Measurements from ENCODE around the gene C6orf141. TPM values are rescaled to one million over a fixed set of nuclear protein-coding genes. Genes with fewer than 3 reads are reported as not detected.

The C6orf141 gene
- total and polyA plus RNA-seq, 10 of the 15 experiments (the other 5 are each of a cell fraction or from before 2014, with no cell fraction given), result 0.05 to 0.19 TPM; not detected in 8

Other genes with a start within 250 kb of the C6orf141 start
- gene MMUT, start 87.4 kb upstream of the C6orf141 start, total RNA-seq (2014; rRNA removed), result 6.4 and 6.6 TPM in 2 replicates
- gene MMUT, start 87.4 kb upstream of the C6orf141 start, total RNA-seq (2014; rRNA removed; fragmentation: Illumina TruSeq; extraction: Trizol), result 12.2 and 12.9 TPM in 2 replicates
- 11.1 and 12.0 TPM in 2 replicates for gene MMUT, start 87.4 kb upstream of the C6orf141 start, total RNA-seq (2021)
- 15.3 and 24.6 TPM in 2 replicates for gene MMUT, start 87.4 kb upstream of the C6orf141 start, polyA plus RNA-seq (2011; rRNA removed)
- gene MMUT, start 87.4 kb upstream of the C6orf141 start, polyA plus RNA-seq (2014; fragmentation: Illumina TruSeq; extraction: Trizol), result 13.1 and 15.5 TPM in 2 replicates
- 10 to 100 TPM; 13.8 to 14.4 TPM for gene MMUT, start 87.4 kb upstream of the C6orf141 start, polyA plus RNA-seq (2014; fragmentation: Nextera tagmentation; extraction: Ambion mirVana)
- 7.9 and 10.1 TPM in 2 replicates for gene MMUT, start 87.4 kb upstream of the C6orf141 start, polyA plus RNA-seq (2014; rRNA removed)
- 10 to 100 TPM; 20.7 to 21.5 TPM for gene MMUT, start 87.4 kb upstream of the C6orf141 start, polyA plus RNA-seq (2016; fragmentation: Nextera tagmentation; extraction: Ambion mirVana)
- 9.6 and 11.6 TPM in 2 replicates for gene CENPQ, start 87.3 kb upstream of the C6orf141 start, total RNA-seq (2014; rRNA removed)
- 15.9 and 16.8 TPM in 2 replicates for gene CENPQ, start 87.3 kb upstream of the C6orf141 start, total RNA-seq (2014; rRNA removed; fragmentation: Illumina TruSeq; extraction: Trizol)
- gene CENPQ, start 87.3 kb upstream of the C6orf141 start, total RNA-seq (2021), result 9.6 and 10.8 TPM in 2 replicates
- 17.7 and 34.4 TPM in 2 replicates for gene CENPQ, start 87.3 kb upstream of the C6orf141 start, polyA plus RNA-seq (2011; rRNA removed)
- 18.7 and 21.7 TPM in 2 replicates for gene CENPQ, start 87.3 kb upstream of the C6orf141 start, polyA plus RNA-seq (2014; fragmentation: Illumina TruSeq; extraction: Trizol)
- gene CENPQ, start 87.3 kb upstream of the C6orf141 start, polyA plus RNA-seq (2014; fragmentation: Nextera tagmentation; extraction: Ambion mirVana), result 10 to 100 TPM; 23.6 to 34.2 TPM
- gene CENPQ, start 87.3 kb upstream of the C6orf141 start, polyA plus RNA-seq (2014; rRNA removed), result 6.9 and 7.4 TPM in 2 replicates
- gene CENPQ, start 87.3 kb upstream of the C6orf141 start, polyA plus RNA-seq (2016; fragmentation: Nextera tagmentation; extraction: Ambion mirVana), result 10 to 100 TPM; 17.8 to 19.0 TPM
- not detected in 2 replicates for gene GLYATL3, start 50.7 kb upstream of the C6orf141 start, total RNA-seq (2014; rRNA removed)
- not detected in 2 replicates for gene GLYATL3, start 50.7 kb upstream of the C6orf141 start, total RNA-seq (2014; rRNA removed; fragmentation: Illumina TruSeq; extraction: Trizol)
- gene GLYATL3, start 50.7 kb upstream of the C6orf141 start, total RNA-seq (2021), result not detected in 2 replicates
- gene GLYATL3, start 50.7 kb upstream of the C6orf141 start, polyA plus RNA-seq (2011; rRNA removed), result not detected in 2 replicates
- gene GLYATL3, start 50.7 kb upstream of the C6orf141 start, polyA plus RNA-seq (2014; fragmentation: Illumina TruSeq; extraction: Trizol), result not detected in 2 replicates
- gene GLYATL3, start 50.7 kb upstream of the C6orf141 start, polyA plus RNA-seq (2014; fragmentation: Nextera tagmentation; extraction: Ambion mirVana), result not detected
- gene GLYATL3, start 50.7 kb upstream of the C6orf141 start, polyA plus RNA-seq (2014; rRNA removed), result not detected in 2 replicates
- not detected for gene GLYATL3, start 50.7 kb upstream of the C6orf141 start, polyA plus RNA-seq (2016; fragmentation: Nextera tagmentation; extraction: Ambion mirVana)
- not detected in 2 replicates for gene RHAG, start 86.2 kb downstream of the C6orf141 start, total RNA-seq (2014; rRNA removed)
- not detected in 2 replicates for gene RHAG, start 86.2 kb downstream of the C6orf141 start, total RNA-seq (2014; rRNA removed; fragmentation: Illumina TruSeq; extraction: Trizol)
- gene RHAG, start 86.2 kb downstream of the C6orf141 start, total RNA-seq (2021), result 0.18 and 0.32 TPM in 2 replicates
- gene RHAG, start 86.2 kb downstream of the C6orf141 start, polyA plus RNA-seq (2011; rRNA removed), result 0.04 TPM in 1 of 2 replicates, not detected in the other
- gene RHAG, start 86.2 kb downstream of the C6orf141 start, polyA plus RNA-seq (2014; fragmentation: Illumina TruSeq; extraction: Trizol), result not detected in 2 replicates
- under 1 TPM; 0.08 to 0.11 TPM for gene RHAG, start 86.2 kb downstream of the C6orf141 start, polyA plus RNA-seq (2014; fragmentation: Nextera tagmentation; extraction: Ambion mirVana)
- gene RHAG, start 86.2 kb downstream of the C6orf141 start, polyA plus RNA-seq (2014; rRNA removed), result 0.06 TPM in 1 of 2 replicates, not detected in the other
- not detected for gene RHAG, start 86.2 kb downstream of the C6orf141 start, polyA plus RNA-seq (2016; fragmentation: Nextera tagmentation; extraction: Ambion mirVana)
- gene CRISP2, start 162.9 kb downstream of the C6orf141 start, total RNA-seq (2014; rRNA removed), result not detected in 2 replicates
- not detected in 2 replicates for gene CRISP2, start 162.9 kb downstream of the C6orf141 start, total RNA-seq (2014; rRNA removed; fragmentation: Illumina TruSeq; extraction: Trizol)
- not detected in 2 replicates for gene CRISP2, start 162.9 kb downstream of the C6orf141 start, total RNA-seq (2021)
- gene CRISP2, start 162.9 kb downstream of the C6orf141 start, polyA plus RNA-seq (2011; rRNA removed), result not detected in 2 replicates
- not detected in 2 replicates for gene CRISP2, start 162.9 kb downstream of the C6orf141 start, polyA plus RNA-seq (2014; fragmentation: Illumina TruSeq; extraction: Trizol)
- not detected for gene CRISP2, start 162.9 kb downstream of the C6orf141 start, polyA plus RNA-seq (2014; fragmentation: Nextera tagmentation; extraction: Ambion mirVana)
- not detected in 2 replicates for gene CRISP2, start 162.9 kb downstream of the C6orf141 start, polyA plus RNA-seq (2014; rRNA removed)
- gene CRISP2, start 162.9 kb downstream of the C6orf141 start, polyA plus RNA-seq (2016; fragmentation: Nextera tagmentation; extraction: Ambion mirVana), result not detected
- gene CRISP3, start 193.7 kb downstream of the C6orf141 start, total RNA-seq (2014; rRNA removed), result not detected in 2 replicates
- gene CRISP3, start 193.7 kb downstream of the C6orf141 start, total RNA-seq (2014; rRNA removed; fragmentation: Illumina TruSeq; extraction: Trizol), result not detected in 2 replicates
- gene CRISP3, start 193.7 kb downstream of the C6orf141 start, total RNA-seq (2021), result not detected in 2 replicates
- gene CRISP3, start 193.7 kb downstream of the C6orf141 start, polyA plus RNA-seq (2011; rRNA removed), result not detected in 2 replicates
- not detected in 2 replicates for gene CRISP3, start 193.7 kb downstream of the C6orf141 start, polyA plus RNA-seq (2014; fragmentation: Illumina TruSeq; extraction: Trizol)
- gene CRISP3, start 193.7 kb downstream of the C6orf141 start, polyA plus RNA-seq (2014; fragmentation: Nextera tagmentation; extraction: Ambion mirVana), result not detected
- not detected in 2 replicates for gene CRISP3, start 193.7 kb downstream of the C6orf141 start, polyA plus RNA-seq (2014; rRNA removed)
- gene CRISP3, start 193.7 kb downstream of the C6orf141 start, polyA plus RNA-seq (2016; fragmentation: Nextera tagmentation; extraction: Ambion mirVana), result not detected
- not detected in 2 replicates for gene PGK2, start 236.6 kb downstream of the C6orf141 start, total RNA-seq (2014; rRNA removed)
- not detected in 2 replicates for gene PGK2, start 236.6 kb downstream of the C6orf141 start, total RNA-seq (2014; rRNA removed; fragmentation: Illumina TruSeq; extraction: Trizol)
- not detected in 2 replicates for gene PGK2, start 236.6 kb downstream of the C6orf141 start, total RNA-seq (2021)
- not detected in 2 replicates for gene PGK2, start 236.6 kb downstream of the C6orf141 start, polyA plus RNA-seq (2011; rRNA removed)
- not detected in 2 replicates for gene PGK2, start 236.6 kb downstream of the C6orf141 start, polyA plus RNA-seq (2014; fragmentation: Illumina TruSeq; extraction: Trizol)
- not detected for gene PGK2, start 236.6 kb downstream of the C6orf141 start, polyA plus RNA-seq (2014; fragmentation: Nextera tagmentation; extraction: Ambion mirVana)
- gene PGK2, start 236.6 kb downstream of the C6orf141 start, polyA plus RNA-seq (2014; rRNA removed), result not detected in 2 replicates
- not detected for gene PGK2, start 236.6 kb downstream of the C6orf141 start, polyA plus RNA-seq (2016; fragmentation: Nextera tagmentation; extraction: Ambion mirVana)